Stimulated activated effector memory CD8-positive, alpha-beta T cell treated with anti-CD3 and anti-CD28 coated beads, Interleukin-12 subunit alpha, Interleukin-12 subunit beta, amount 100 ng/mL, for 72 hours (primary cell): ENCODE results near the gene NEK2.

Source experiments
- ATAC-seq: fragments of 150-1000 bp; cut with Tn5 transposase; 2 replicates; pipeline ENCODE4 v1.10.0; 2021
- DNase-seq, 2 donors: peaks; one replicate each; pipeline ENCODE4 v3.0.0; 2021 to 2022; ENCODE audit warnings: low spot score in 2 of 2
- H3K27ac Mint-ChIP-seq: one replicate; pipeline ENCODE4 v1.8.0; 2022; ENCODE audit warnings: mild to moderate bottlenecking, mixed read lengths
- H3K36me3 Mint-ChIP-seq: one replicate; pipeline ENCODE4 v1.8.0; 2022; ENCODE audit warnings: mild to moderate bottlenecking, mixed read lengths
- H3K4me1 Mint-ChIP-seq: one replicate; pipeline ENCODE4 v1.8.0; 2022; ENCODE audit warnings: mixed read lengths
- H3K4me3 Mint-ChIP-seq: one replicate; pipeline ENCODE4 v1.8.0; 2022; ENCODE audit warnings: mild to moderate bottlenecking, mixed read lengths
- H3K9me3 Mint-ChIP-seq: one replicate; pipeline ENCODE4 v1.8.0; 2022; ENCODE audit warnings: mixed read lengths

NEK2 gene

DNA sequence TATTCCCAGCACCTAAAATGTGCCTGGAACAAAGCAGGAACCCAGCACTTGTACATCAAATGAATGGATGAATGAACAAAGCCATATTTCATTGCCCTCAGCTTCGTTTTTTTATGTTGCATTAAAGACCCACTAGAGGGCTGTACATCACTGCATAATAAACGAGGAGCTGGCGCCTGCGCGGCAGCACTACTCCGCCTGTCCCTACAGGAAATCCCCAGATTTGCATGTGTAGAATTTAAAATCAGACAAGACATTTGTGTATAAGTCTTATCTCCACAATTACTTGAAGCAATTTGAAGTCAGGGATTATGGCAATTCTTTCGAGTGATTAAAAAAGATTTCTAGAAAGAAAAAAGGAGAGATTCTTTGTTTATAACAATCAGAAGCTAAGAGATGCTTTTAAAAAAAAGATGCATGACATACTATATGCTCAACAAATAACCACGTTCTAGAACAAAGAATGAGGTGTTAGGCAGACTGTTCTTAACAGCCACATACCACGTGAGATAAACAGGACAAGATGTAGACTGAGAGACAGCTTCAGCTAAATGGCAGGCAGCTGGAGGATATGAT is 5.4 kb upstream of the NEK2 start:
- DNase-seq (peak; percentile 25 to 73), ATAC-seq (peak; percentile 92)
- peak overlapping the region; percentile 72 for H3K27ac Mint-ChIP-seq
- H3K9me3 Mint-ChIP-seq, result no peaks in the 10 kb centered on the region
- peak overlapping the region; percentile 17 for H3K4me3 Mint-ChIP-seq
- H3K36me3 Mint-ChIP-seq, result no peaks in the 10 kb centered on the region
- H3K4me1 Mint-ChIP-seq, result peaks cover 20% of the 10 kb centered on the region

DNA sequence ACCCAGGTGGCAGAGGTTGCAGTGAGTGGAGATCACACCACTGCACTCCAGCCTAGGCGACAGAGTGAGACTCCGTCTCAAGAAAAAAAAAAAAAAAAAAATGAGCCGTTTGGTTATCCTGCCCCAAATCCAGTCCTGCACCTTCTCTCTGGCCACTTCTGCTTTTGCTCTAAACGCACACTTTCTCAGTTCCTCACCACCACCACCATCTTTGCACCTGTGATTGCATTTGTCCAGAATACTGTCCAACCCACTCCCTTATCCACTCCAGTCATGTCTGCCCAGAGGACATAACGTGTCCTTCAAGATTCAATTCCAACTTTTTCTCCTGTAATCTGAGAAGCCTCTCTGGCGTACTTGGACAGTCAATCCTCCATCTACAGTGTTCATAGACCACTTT is 2.2 kb upstream of the NEK2 start:
- DNase-seq (no peak), ATAC-seq (no peak)
- Mint-ChIP-seq H3K4me3 (no peak overlapping the region), H3K9me3 (no peaks in the 10 kb centered on the region), H3K4me1 (peaks cover 38% of the 10 kb centered on the region), H3K36me3 (peaks cover 8% of the 10 kb centered on the region), H3K27ac (no peak overlapping the region)

- Mint-ChIP-seq H3K4me3 (peak overlapping the region; percentile 93), H3K36me3 (peaks cover 16% of the 10 kb centered on the region), H3K4me1 (peaks cover 32% of the 10 kb centered on the region), H3K9me3 (no peaks in the 10 kb centered on the region), H3K27ac (no peak overlapping the region)
- DNase-seq (no peak), ATAC-seq (no peak)
Observed at GRCh38 chr1:211676761-211677160, 1.3 kb upstream of the NEK2 start.

DNA sequence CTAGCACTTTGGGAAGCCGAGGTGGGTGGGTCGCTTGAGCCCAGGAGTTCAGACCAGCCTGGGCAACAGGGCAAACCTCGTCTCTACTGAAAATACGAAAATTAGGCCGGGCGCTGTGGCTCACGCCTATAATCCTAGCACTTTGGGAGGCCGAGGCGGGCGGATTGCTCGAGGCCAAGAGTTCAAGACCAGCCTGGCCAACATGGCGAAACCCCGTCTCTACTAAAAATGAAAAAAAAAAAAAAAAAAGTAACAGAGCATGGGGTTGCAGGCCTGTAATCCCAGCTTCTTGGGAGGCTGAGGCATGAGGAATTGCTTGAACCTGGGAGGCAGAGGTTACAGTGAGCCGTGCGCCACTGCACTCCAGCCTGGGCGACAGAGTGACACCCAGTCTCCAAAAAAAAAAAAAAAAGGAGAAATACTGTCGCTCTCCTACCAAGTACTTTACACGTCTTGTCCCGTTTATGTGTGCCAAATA is 724 bp upstream of the NEK2 start:
- no peaks in the 10 kb centered on the region for H3K9me3 Mint-ChIP-seq
- DNase-seq, result no peak
- peak overlapping the region; percentile 93 for H3K4me3 Mint-ChIP-seq
- H3K36me3 Mint-ChIP-seq, result peaks cover 16% of the 10 kb centered on the region
- no peak for ATAC-seq
- no peak overlapping the region for H3K27ac Mint-ChIP-seq
- peaks cover 30% of the 10 kb centered on the region for H3K4me1 Mint-ChIP-seq

- H3K4me1 Mint-ChIP-seq, result no peaks in the 10 kb centered on the region
- H3K9me3 Mint-ChIP-seq, result no peaks in the 10 kb centered on the region
- no peak overlapping the region for H3K4me3 Mint-ChIP-seq
- H3K36me3 Mint-ChIP-seq, result peaks cover 25% of the 10 kb centered on the region
- no peak overlapping the region for H3K27ac Mint-ChIP-seq
- no peak for DNase-seq
- no peak for ATAC-seq
Observed at GRCh38 chr1:211667065-211667617, 8.3 kb downstream of the NEK2 start.

- Mint-ChIP-seq H3K27ac (no peak overlapping the region), H3K4me3 (no peak overlapping the region), H3K36me3 (peaks cover 2% of the 10 kb centered on the region), H3K4me1 (no peaks in the 10 kb centered on the region), H3K9me3 (no peaks in the 10 kb centered on the region)
- ATAC-seq, result no peak
- no peak for DNase-seq
Observed at GRCh38 chr1:211660718-211661222, 14.7 kb downstream of the NEK2 start.

GRCh38 chr1:211656728-211657127 is 18.7 kb downstream of the NEK2 start:
- Mint-ChIP-seq H3K4me3 (no peak overlapping the region), H3K27ac (no peak overlapping the region), H3K9me3 (no peaks in the 10 kb centered on the region), H3K4me1 (no peaks in the 10 kb centered on the region), H3K36me3 (no peaks in the 10 kb centered on the region)
- DNase-seq (no peak), ATAC-seq (no peak)

- Mint-ChIP-seq H3K4me1 (no peaks in the 10 kb centered on the region), H3K36me3 (no peaks in the 10 kb centered on the region), H3K9me3 (no peaks in the 10 kb centered on the region), H3K27ac (no peak overlapping the region), H3K4me3 (no peak overlapping the region)
- ATAC-seq (peak; percentile 89), DNase-seq (peak; percentile 80 to 88)
Observed at GRCh38 chr1:211654838-211655787, 20.3 kb downstream of the NEK2 start.

GRCh38 chr1:211653959-211654496 is 21.4 kb downstream of the NEK2 start:
- Mint-ChIP-seq H3K36me3 (no peaks in the 10 kb centered on the region), H3K9me3 (no peaks in the 10 kb centered on the region), H3K4me3 (no peak overlapping the region), H3K4me1 (no peaks in the 10 kb centered on the region), H3K27ac (peak overlapping the region; percentile 11)
- ATAC-seq (no peak), DNase-seq (no peak)

- Mint-ChIP-seq H3K9me3 (no peaks in the 10 kb centered on the region), H3K36me3 (no peaks in the 10 kb centered on the region), H3K4me3 (no peak overlapping the region), H3K27ac (no peak overlapping the region), H3K4me1 (no peaks in the 10 kb centered on the region)
- ATAC-seq (no peak), DNase-seq (no peak)
Observed at GRCh38 chr1:211653293-211653692, 22.1 kb downstream of the NEK2 start.

- Mint-ChIP-seq H3K36me3 (no peaks in the 10 kb centered on the region), H3K4me3 (no peak overlapping the region), H3K4me1 (no peaks in the 10 kb centered on the region), H3K9me3 (no peaks in the 10 kb centered on the region), H3K27ac (no peak overlapping the region)
- ATAC-seq (no peak), DNase-seq (no peak)
Observed at GRCh38 chr1:211652371-211652770, 23.1 kb downstream of the NEK2 start.

DNA sequence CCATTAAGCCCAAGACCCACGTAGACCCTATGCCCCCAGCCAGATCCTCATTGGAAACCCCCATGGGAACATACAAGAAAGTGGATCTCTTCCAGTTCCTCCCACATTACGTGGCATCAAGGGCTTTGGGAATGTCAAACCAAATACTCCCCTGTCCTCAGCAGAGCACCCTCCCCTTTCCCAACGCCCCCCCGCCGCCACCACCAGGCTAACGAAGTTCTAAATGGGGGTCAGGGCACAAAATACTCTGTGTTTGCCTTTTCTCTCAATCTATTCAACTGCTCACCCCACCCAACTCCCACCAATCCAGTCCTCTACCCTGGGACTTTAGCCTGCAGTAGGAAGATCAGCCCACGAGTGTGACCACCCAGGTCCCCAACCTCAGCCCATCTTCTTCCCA is 24.5 kb downstream of the NEK2 start:
- H3K27ac Mint-ChIP-seq, result no peak overlapping the region
- H3K9me3 Mint-ChIP-seq, result no peaks in the 10 kb centered on the region
- DNase-seq (no peak), ATAC-seq (no peak)
- H3K4me3 Mint-ChIP-seq, result no peak overlapping the region
- H3K36me3 Mint-ChIP-seq, result no peaks in the 10 kb centered on the region
- H3K4me1 Mint-ChIP-seq, result no peaks in the 10 kb centered on the region

GRCh38 chr1:211648980-211649934 is 26.2 kb downstream of the NEK2 start:
- DNase-seq (no peak), ATAC-seq (no peak)
- Mint-ChIP-seq H3K36me3 (no peaks in the 10 kb centered on the region), H3K9me3 (no peaks in the 10 kb centered on the region), H3K4me3 (no peak overlapping the region), H3K27ac (no peak overlapping the region), H3K4me1 (no peaks in the 10 kb centered on the region)

- H3K4me1 Mint-ChIP-seq, result peaks cover 7% of the 10 kb centered on the region
Observed at GRCh38 chr1:211648336-211648735, 27.1 kb downstream of the NEK2 start.

More at GRCh38 chr1:211648336-211648735, 27.1 kb downstream of the NEK2 start:
- ATAC-seq, result no peak
- H3K36me3 Mint-ChIP-seq, result no peaks in the 10 kb centered on the region
- no peaks in the 10 kb centered on the region for H3K9me3 Mint-ChIP-seq
- DNase-seq, result no peak
- no peak overlapping the region for H3K4me3 Mint-ChIP-seq
- no peak overlapping the region for H3K27ac Mint-ChIP-seq
